SK-N-MC (cell line): ENCODE data around the gene CACNG8.

Source experiments
- EZH2 ChIP-seq: fragments of 200-600 bp; sonication (generic); IDR thresholded peaks from one replicate; pipeline ENCODE4 v1.6.1; 2017; ENCODE audit warnings: antibody characterized with exemption
- POLR2AphosphoS5 ChIP-seq: IDR thresholded peaks from 2 replicates; pipeline ENCODE4 v1.6.1; 2012; ENCODE audit warnings: mild to moderate bottlenecking, low read depth, low read length, borderline replicate concordance

GRCh38 chr19:53999694-54000093 is 37.0 kb downstream of the CACNG8 start:
- TF ChIP-seq EZH2 (no peak), POLR2AphosphoS5 (no peak)
